Naive thymus-derived CD4-positive, alpha-beta T cell (primary cell): ENCODE results near the gene ATP23. TPM values are rescaled to one million over a fixed set of nuclear protein-coding genes. Genes with fewer than 3 reads are reported as not detected.

ENCODE experiments used
- ATAC-seq: fragments of 150-1000 bp; cut with Tn5 transposase; 2 replicates; pipeline ENCODE4 v1.10.0; 2021; ENCODE audit warnings: mild to moderate bottlenecking, moderate library complexity
- CTCF ChIA-PET: fragments of 350-600 bp; sonication (Branson Sonifier 250); formaldehyde crosslinking; loops from one replicate; lab custom pipeline; 2021; ENCODE audit warnings: antibody characterized with exemption; lab: Charles Lee
- POLR2A ChIA-PET: fragments of 350-600 bp; sonication (Branson Sonifier 250); formaldehyde crosslinking; loops from one replicate; lab custom pipeline; 2021; ENCODE audit warnings: antibody characterized with exemption, inconsistent platforms; lab: Charles Lee
- DNase-seq, 9 donors: peaks; one replicate each; pipeline versions ENCODE4 v3.0.0 to v3.0.0-alpha.2; 2020 to 2022; ENCODE audit warnings: mixed read lengths in 1 of 9
- H3K27ac ChIP-seq: one replicate; pipeline ENCODE4 v1.7.0; 2013; ENCODE audit warnings: mild to moderate bottlenecking, low read depth, low read length, moderate library complexity
- H3K27me3 ChIP-seq, 2 donors: one replicate each; pipeline ENCODE4 v1.7.0; 2013; ENCODE audit warnings: low read length in 2 of 2, mild to moderate bottlenecking in 2 of 2, moderate library complexity in 2 of 2; ENCODE audit not compliant: control insufficient read depth in 2 of 2, insufficient read depth in 2 of 2
- H3K36me3 ChIP-seq, 3 experiments: 1 replicate in 2 of 3; 2 replicates in 1 of 3; pipeline ENCODE4 v1.7.0; 2013; ENCODE audit warnings: low read length in 3 of 3, mild to moderate bottlenecking in 3 of 3, moderate library complexity in 1 of 3; ENCODE audit not compliant: insufficient read depth in 3 of 3, control insufficient read depth in 2 of 3
- H3K4me1 ChIP-seq, 2 donors: one replicate each; pipeline ENCODE4 v1.7.0; 2013; ENCODE audit warnings: low read length in 2 of 2, mild to moderate bottlenecking in 2 of 2, moderate library complexity in 1 of 2; ENCODE audit not compliant: control insufficient read depth in 2 of 2, insufficient read depth in 2 of 2
- H3K4me3 ChIP-seq: 2 replicates; pipeline ENCODE4 v1.7.0; 2013; ENCODE audit warnings: mild to moderate bottlenecking, low read length
- H3K9me3 ChIP-seq, 3 experiments: 1 replicate in 2 of 3; 2 replicates in 1 of 3; pipeline ENCODE4 v1.7.0; 2013; ENCODE audit warnings: low read length in 3 of 3; ENCODE audit not compliant: control insufficient read depth in 2 of 3
- H3K27ac Mint-ChIP-seq, 9 donors: one replicate each; pipeline ENCODE4 v1.8.0; 2020 to 2022; ENCODE audit warnings: mixed read lengths in 9 of 9, mild to moderate bottlenecking in 8 of 9, moderate library complexity in 5 of 9, inconsistent platforms in 2 of 9
- H3K27me3 Mint-ChIP-seq, 5 donors: one replicate each; pipeline ENCODE4 v1.8.0; 2021 to 2022; ENCODE audit warnings: mixed read lengths in 5 of 5, mild to moderate bottlenecking in 1 of 5
- H3K36me3 Mint-ChIP-seq, 5 donors: one replicate each; pipeline ENCODE4 v1.8.0; 2020 to 2022; ENCODE audit warnings: mixed read lengths in 5 of 5, mild to moderate bottlenecking in 3 of 5, inconsistent platforms in 1 of 5
- H3K4me1 Mint-ChIP-seq, 7 donors: one replicate each; pipeline ENCODE4 v1.8.0; 2020 to 2022; ENCODE audit warnings: mixed read lengths in 7 of 7, mild to moderate bottlenecking in 3 of 7, inconsistent platforms in 1 of 7
- H3K4me3 Mint-ChIP-seq, 10 donors: one replicate each; pipeline ENCODE4 v1.8.0; 2020 to 2022; ENCODE audit warnings: mild to moderate bottlenecking in 10 of 10, mixed read lengths in 10 of 10, moderate library complexity in 6 of 10, inconsistent platforms in 2 of 10
- H3K9me3 Mint-ChIP-seq, 11 donors: one replicate each; pipeline ENCODE4 v1.8.0; 2020 to 2022; ENCODE audit warnings: mixed read lengths in 11 of 11, mild to moderate bottlenecking in 4 of 11, inconsistent platforms in 1 of 11, moderate library complexity in 1 of 11
- intact Hi-C, 2 donors: fragments of 100-400 bp; cut with micrococcal nuclease; formaldehyde crosslinking; loops; one replicate each; pipeline ENCODE4 v1.15.1; 2023
- polyA plus RNA-seq, 2 donors: library from polyadenylated mRNA; unstranded; fragments of 300-500 nt; fragmentation: Illumina TruSeq; gene quantifications; one replicate each; pipeline ENCODE4 v1.2.3, GENCODE V29; 2021
- total RNA-seq, 6 experiments: library from RNA in 5 of 6; stranded (reverse) in 5 of 6; gene quantifications; 1 replicate in 5 of 6; 2 replicates in 1 of 6; pipeline ENCODE4 v1.2.3 and lab custom pipeline; 2021 to 2026

The ATP23 gene
- total and polyA plus RNA-seq, 7 experiments from 2014 or later = 7.2 to 31.1 (median 8.4) TPM

- H3K9me3 Mint-ChIP-seq = no peaks in the 10 kb centered on the region
- peaks cover 0 to 6% (median 0%) of the 10 kb centered on the region in 5 donors for H3K27me3 Mint-ChIP-seq
- Histone ChIP-seq H3K9me3 (no peaks in the 10 kb centered on the region), H3K4me3 (no peak overlapping the region), H3K4me1 (peaks cover 34 to 49% of the 10 kb centered on the region in 2 donors), H3K27ac (no peak overlapping the region), H3K36me3 (no peaks in the 10 kb centered on the region), H3K27me3 (no peaks in the 10 kb centered on the region)
- DNase-seq (no peak), ATAC-seq (no peak)
- CTCF ChIA-PET = interaction anchor here (0.7 to 4.0 kb wide), 14 partner anchors 10 to 139 kb away, joined by 3 to 39 read pairs (median 8); partner anchors contain the start of genes AVIL, CTDSP2 and TSFM
- no peaks in the 10 kb centered on the region for H3K36me3 Mint-ChIP-seq
- POLR2A ChIA-PET = interaction anchor here (0.9 to 3.6 kb wide), 9 partner anchors 47 to 139 kb away, joined by 3 to 27 read pairs (median 6); partner anchors contain the start of genes CTDSP2 and TSFM
- H3K27ac Mint-ChIP-seq = peak overlapping the region in 8 of 9 donors; percentile 25 to 94 (median 74)
- intact Hi-C loops = loop anchor here in 1 of 2 donors (1.0 kb wide), 1 partner anchor 92 kb away; no protein-coding TSS in a partner anchor
- peaks cover 32 to 59% (median 57%) of the 10 kb centered on the region in 7 donors for H3K4me1 Mint-ChIP-seq
- H3K4me3 Mint-ChIP-seq = peak overlapping the region; percentile 46 to 89 (median 80)
Observed at GRCh38 chr12:57895389-57896114, 45.8 kb upstream of the ATP23 start.

DNA sequence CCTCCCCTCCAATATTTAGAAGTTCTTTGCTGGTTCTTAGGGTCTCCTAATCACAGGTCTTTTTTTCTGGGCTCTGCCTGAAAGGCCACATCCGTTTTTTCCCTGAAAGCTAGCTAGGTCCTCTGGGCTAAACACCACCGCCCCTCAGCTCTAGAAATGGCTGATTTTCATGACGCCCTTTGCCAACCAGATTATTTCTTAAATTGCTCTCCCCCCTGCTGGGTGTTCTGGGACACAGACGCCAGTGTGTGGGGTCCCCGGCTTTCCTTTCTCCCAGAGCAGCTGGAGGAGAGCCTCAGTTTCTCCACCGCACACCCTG lies 45.3 kb upstream of the ATP23 start:
- H3K9me3 Mint-ChIP-seq = no peaks in the 10 kb centered on the region
- no peaks in the 10 kb centered on the region for H3K36me3 Mint-ChIP-seq
- no peaks in the 10 kb centered on the region for H3K27me3 ChIP-seq
- H3K27me3 Mint-ChIP-seq = peaks cover 0 to 6% (median 0%) of the 10 kb centered on the region in 5 donors
- DNase-seq (peak in 1 of 9 donors; percentile 27), ATAC-seq (no peak)
- H3K36me3 ChIP-seq = no peaks in the 10 kb centered on the region
- ChIA-PET CTCF (interaction anchor here (0.7 to 4.0 kb wide), 14 partner anchors 9 to 139 kb away, joined by 3 to 39 read pairs (median 5); partner anchors contain the start of genes AVIL, CTDSP2 and TSFM), POLR2A (interaction anchor here (0.9 to 3.6 kb wide), 12 partner anchors 9 to 140 kb away, joined by 3 to 27 read pairs (median 4); partner anchors contain the start of genes CTDSP2, EEF1AKMT3, METTL1 and TSFM)
- intact Hi-C loops = loop anchor here in 1 of 2 donors (1.0 kb wide), 1 partner anchor 93 kb away; no protein-coding TSS in a partner anchor
- peaks cover 32 to 59% (median 57%) of the 10 kb centered on the region in 7 donors for H3K4me1 Mint-ChIP-seq
- peak overlapping the region in 7 of 9 donors; percentile 63 to 94 (median 73) for H3K27ac Mint-ChIP-seq
- peaks cover 34 to 49% of the 10 kb centered on the region in 2 donors for H3K4me1 ChIP-seq
- H3K4me3 Mint-ChIP-seq = peak overlapping the region; percentile 46 to 89 (median 80)
- peak overlapping the region; percentile 54 for H3K4me3 ChIP-seq
- H3K9me3 ChIP-seq = no peaks in the 10 kb centered on the region
- H3K27ac ChIP-seq = peak overlapping the region; percentile 61

- Histone ChIP-seq H3K27me3 (no peaks in the 10 kb centered on the region), H3K4me1 (peaks cover 34 to 49% of the 10 kb centered on the region in 2 donors), H3K9me3 (no peaks in the 10 kb centered on the region), H3K4me3 (peak overlapping the region; percentile 54), H3K36me3 (no peaks in the 10 kb centered on the region), H3K27ac (peak overlapping the region; percentile 61)
- ChIA-PET POLR2A (interaction anchor here (0.9 to 3.6 kb wide), 15 partner anchors 8 to 124 kb away, joined by 3 to 27 read pairs (median 5); partner anchors contain the start of genes ATP23, CTDSP2, EEF1AKMT3 and METTL1), CTCF (interaction anchor here (1.0 to 4.0 kb wide), 15 partner anchors 9 to 140 kb away, joined by 3 to 39 read pairs (median 4); partner anchors contain the start of genes CTDSP2 and TSFM)
- Mint-ChIP-seq H3K4me1 (peaks cover 32 to 60% (median 59%) of the 10 kb centered on the region in 7 donors), H3K27ac (peak overlapping the region; percentile 86 to 98 (median 92)), H3K4me3 (peak overlapping the region; percentile 81 to 91 (median 88)), H3K9me3 (no peaks in the 10 kb centered on the region), H3K27me3 (peaks cover 0 to 6% (median 0%) of the 10 kb centered on the region in 5 donors), H3K36me3 (no peaks in the 10 kb centered on the region)
- DNase-seq = peak in 6 of 9 donors; percentile 14 to 34 (median 24)
- intact Hi-C loops = loop anchor here in 1 of 2 donors (1.0 kb wide), 1 partner anchor 93 kb away; no protein-coding TSS in a partner anchor
- no peak for ATAC-seq
Observed at GRCh38 chr12:57896434-57897201, 44.7 kb upstream of the ATP23 start.

GRCh38 chr12:57897286-57897974 lies 43.9 kb upstream of the ATP23 start:
- Mint-ChIP-seq H3K27ac (peak overlapping the region; percentile 86 to 98 (median 96)), H3K36me3 (no peaks in the 10 kb centered on the region), H3K27me3 (peaks cover 0 to 2% (median 0%) of the 10 kb centered on the region in 5 donors), H3K4me3 (peak overlapping the region; percentile 81 to 91 (median 87)), H3K9me3 (no peaks in the 10 kb centered on the region), H3K4me1 (peaks cover 29 to 62% (median 59%) of the 10 kb centered on the region in 7 donors)
- no peaks in the 10 kb centered on the region for H3K36me3 ChIP-seq
- H3K27me3 ChIP-seq = no peaks in the 10 kb centered on the region
- no peaks in the 10 kb centered on the region for H3K9me3 ChIP-seq
- no peak overlapping the region for H3K27ac ChIP-seq
- ATAC-seq (no peak), DNase-seq (no peak)
- H3K4me1 ChIP-seq = peaks cover 34 to 49% of the 10 kb centered on the region in 2 donors
- ChIA-PET CTCF (interaction anchor here (1.0 to 4.0 kb wide), 12 partner anchors 8 to 141 kb away, joined by 3 to 39 read pairs (median 5); partner anchors contain the start of gene CTDSP2), POLR2A (interaction anchor here (1.0 to 3.6 kb wide), 11 partner anchors 8 to 125 kb away, joined by 3 to 27 read pairs (median 4); partner anchors contain the start of genes ATP23, CTDSP2, EEF1AKMT3 and METTL1)
- H3K4me3 ChIP-seq = peak overlapping the region; percentile 54
- intact Hi-C loops = no loop called here

DNA sequence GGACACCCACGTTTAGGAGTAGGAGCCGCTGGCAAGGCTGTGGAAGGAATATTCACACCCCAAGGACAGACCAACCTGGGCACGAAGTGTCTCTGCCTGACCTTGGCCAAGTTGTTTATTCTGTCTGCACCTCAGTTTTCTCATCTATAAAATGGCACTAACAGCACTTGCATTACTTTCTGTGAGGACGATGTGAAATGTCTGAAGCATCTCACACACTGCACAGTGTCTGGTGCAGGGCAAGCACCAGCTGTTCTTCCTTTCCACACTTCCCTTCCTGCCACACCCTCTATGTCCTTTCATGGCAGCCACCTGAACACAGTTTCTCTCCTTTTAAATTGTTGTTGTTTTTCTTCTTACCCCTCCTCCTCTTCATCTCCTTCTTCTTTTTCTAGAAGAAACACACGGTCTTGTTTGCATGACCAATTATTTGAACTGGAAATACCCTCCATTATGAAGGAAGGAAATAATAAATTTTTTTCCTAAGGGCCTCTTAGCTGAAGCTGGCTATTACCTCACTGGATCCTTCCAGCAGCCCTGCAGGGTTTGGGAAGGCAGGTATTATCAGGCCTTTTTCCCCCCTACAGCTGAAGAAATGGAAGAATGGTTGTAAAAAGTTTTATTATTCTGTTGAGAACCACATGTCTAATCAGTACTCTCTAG lies 42.9 kb upstream of the ATP23 start:
- H3K36me3 Mint-ChIP-seq = no peaks in the 10 kb centered on the region
- DNase-seq (peak in 1 of 9 donors; percentile 8), ATAC-seq (no peak)
- intact Hi-C loops = loop anchor here in 1 of 2 donors (2.0 kb wide), 3 partner anchors 34 to 378 kb away; partner anchors contain the start of genes CTDSP2 and DDIT3
- H3K36me3 ChIP-seq = no peaks in the 10 kb centered on the region
- no peaks in the 10 kb centered on the region for H3K27me3 ChIP-seq
- H3K4me3 Mint-ChIP-seq = peak overlapping the region; percentile 53 to 89 (median 83)
- H3K27ac Mint-ChIP-seq = peak overlapping the region; percentile 86 to 98 (median 96)
- H3K27ac ChIP-seq = peak overlapping the region; percentile 66
- no peaks in the 10 kb centered on the region for H3K9me3 Mint-ChIP-seq
- CTCF ChIA-PET = interaction anchor here (0.6 to 1.9 kb wide), 11 partner anchors 9 to 144 kb away, joined by 3 to 12 read pairs (median 3); no protein-coding TSS in a partner anchor
- peaks cover 34 to 49% of the 10 kb centered on the region in 2 donors for H3K4me1 ChIP-seq
- peak overlapping the region; percentile 17 for H3K4me3 ChIP-seq
- H3K27me3 Mint-ChIP-seq = peaks cover 0 to 2% (median 0%) of the 10 kb centered on the region in 5 donors
- POLR2A ChIA-PET = interaction anchor here (0.8 to 2.2 kb wide), 9 partner anchors 11 to 141 kb away, joined by 3 to 21 read pairs (median 4); partner anchors contain the start of genes AVIL and CTDSP2
- H3K9me3 ChIP-seq = no peaks in the 10 kb centered on the region
- peaks cover 29 to 62% (median 59%) of the 10 kb centered on the region in 7 donors for H3K4me1 Mint-ChIP-seq
